K562 (cell line): ENCODE data around the gene DHRS13. TPM values are rescaled to one million over a fixed set of nuclear protein-coding genes. Genes with fewer than 3 reads are reported as not detected.

Experiments
- MGA ChIP-seq: fragments of 450-650 bp; IDR thresholded peaks from 2 replicates; pipeline ENCODE4 v1.6.1; 2016; ENCODE audit warnings: mild to moderate bottlenecking, moderate library complexity
- ZNF124 ChIP-seq: sonication (generic); formaldehyde crosslinking; IDR thresholded peaks from 2 replicates; pipeline ENCODE4 v1.8.1; 2022; ENCODE audit warnings: missing genetic modification reagents
- polyA plus RNA-seq, 8 experiments: library from polyadenylated mRNA; depleted of rRNA in 4 of 8; stranded (reverse) in 5 of 8; unstranded in 3 of 8; fragments of >200 nt; fragmentation: Nextera tagmentation in 2 of 8; fragmentation: Illumina TruSeq in 1 of 8; extraction: Ambion mirVana in 2 of 8; extraction: Trizol in 1 of 8; gene quantifications; 2 replicates each; pipeline versions ENCODE4 v1.2.1 to v1.2.3, GENCODE V29; 2011 to 2014; ENCODE audit warnings: inconsistent platforms in 1 of 8, missing spikeins in 1 of 8
- total RNA-seq, 7 experiments: library from RNA; depleted of rRNA in 6 of 7; stranded (reverse); fragments of >200 nt in 6 of 7; fragmentation: Illumina TruSeq in 2 of 7; extraction: Trizol in 2 of 7; gene quantifications; 2 replicates each; pipeline versions ENCODE4 v1.2.1 to v1.2.3, GENCODE V29; 2011 to 2021; ENCODE audit warnings: low replicate concordance in 1 of 7

DHRS13 gene
- total and polyA plus RNA-seq, 9 of the 15 experiments (the other 6 are each of a cell fraction or from before 2014, with no cell fraction given) = 0.32 to 52.3 (median 34.3) TPM; not detected in 1

GRCh38 chr17:28860363-28860808, 42.5 kb downstream of the DHRS13 start (continued):
- TF ChIP-seq ZNF124 (CRISPR knock-in tag) (no peak), MGA (peak; percentile 90)
- TF ChIP-seq, all 486 proteins: peak for 73
